Large intestine (tissue), 3 donors: Measurements from ENCODE around the gene CA7. TPM values are rescaled to one million over a fixed set of nuclear protein-coding genes. Genes with fewer than 3 reads are reported as not detected.

Source experiments
- DNase-seq, 2 donors: peaks; one replicate each; pipeline versions ENCODE4 v3.0.0 to v3.0.0-alpha.2; 2013
- H3K27ac ChIP-seq: one replicate; pipeline ENCODE4 v1.5.1; 2013; ENCODE audit warnings: low read length
- H3K27me3 ChIP-seq: 2 replicates; pipeline ENCODE4 v1.6.1; 2013; ENCODE audit warnings: low read length; ENCODE audit not compliant: control insufficient read depth, insufficient read depth
- H3K36me3 ChIP-seq: 2 replicates; pipeline ENCODE4 v1.6.1; 2013; ENCODE audit warnings: low read length; ENCODE audit not compliant: control insufficient read depth, insufficient read depth
- H3K4me1 ChIP-seq: one replicate; pipeline ENCODE4 v1.6.1; 2013; ENCODE audit warnings: low read length; ENCODE audit not compliant: control insufficient read depth, insufficient read depth
- H3K4me3 ChIP-seq: one replicate; pipeline ENCODE4 v1.5.1; 2013; ENCODE audit warnings: low read length
- H3K9me3 ChIP-seq: one replicate; pipeline ENCODE4 v1.6.1; 2013; ENCODE audit warnings: mild to moderate bottlenecking, low read depth, low read length, moderate library complexity; ENCODE audit not compliant: control insufficient read depth
- WGBS: methylation state at CpG from one replicate; pipeline ENCODE4 v1.1.5; 2013; ENCODE audit warnings: low lambda C conversion rate; ENCODE audit not compliant: insufficient coverage; 5-methylcytosine and 5-hydroxymethylcytosine counted together
- polyA plus RNA-seq: library from polyadenylated mRNA; unstranded; fragments of 120-200 nt; gene quantifications from one replicate; pipeline ENCODE4 v1.2.1, GENCODE V29; 2013

Gene CA7
- polyA plus RNA-seq, 1 donor: 12.1 TPM

DNA sequence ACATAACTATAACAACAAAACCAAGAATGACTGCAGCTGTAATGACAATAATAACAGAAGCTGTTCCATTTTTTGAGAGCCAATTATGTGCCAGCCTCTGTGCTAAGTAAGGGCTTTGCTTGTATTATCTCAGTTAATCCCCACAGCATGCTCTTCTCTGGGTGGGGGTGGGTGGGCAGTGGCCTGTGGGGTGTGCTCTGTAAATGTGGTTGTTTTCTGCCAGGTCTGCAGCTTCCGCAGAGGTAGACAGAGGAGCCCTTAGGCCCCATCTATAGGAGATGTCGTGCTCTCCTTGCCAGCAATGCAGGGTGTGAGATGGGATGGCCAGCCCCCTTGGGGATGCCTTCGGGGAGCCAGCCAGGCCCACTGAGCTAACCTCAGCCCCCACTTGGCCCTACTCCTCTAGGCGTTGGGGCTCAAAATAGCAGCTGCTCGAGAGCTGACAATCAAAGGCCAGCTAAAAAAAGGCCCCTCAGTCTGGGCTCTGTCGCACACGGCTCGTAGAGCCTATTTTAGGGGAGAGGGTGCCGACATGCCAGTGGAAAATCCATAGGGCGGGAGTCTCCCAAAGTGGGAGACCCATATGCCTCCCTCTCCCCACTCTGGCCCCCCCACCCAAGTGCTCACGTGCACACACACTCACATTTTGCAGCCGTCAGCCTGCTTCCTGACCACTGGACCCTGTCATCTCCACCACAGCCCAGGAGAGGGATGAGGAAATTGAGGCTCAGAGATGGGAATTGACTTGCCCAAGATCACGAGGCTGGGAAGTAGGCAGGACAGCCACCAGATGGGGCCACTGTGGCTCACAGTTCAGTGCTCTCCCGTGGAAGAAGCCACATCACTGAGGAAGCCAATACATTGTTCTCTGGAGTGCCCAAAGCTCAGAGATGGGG lies 58.7 kb downstream of the CA7 start:
- H3K27me3 ChIP-seq: no peaks in the 10 kb centered on the region
- no peak for DNase-seq
- no peaks in the 10 kb centered on the region for H3K36me3 ChIP-seq
- H3K27ac ChIP-seq: no peak overlapping the region
- no CpG with 5 or more reads among the region's 14 CpGs for WGBS
- no peaks in the 10 kb centered on the region for H3K9me3 ChIP-seq
- H3K4me3 ChIP-seq: no peak overlapping the region
- peaks cover 71% of the 10 kb centered on the region for H3K4me1 ChIP-seq

Other genes with a start within 250 kb of the CA7 start
- 26.2 TPM for gene CMTM3, start 239.7 kb upstream of the CA7 start, polyA plus RNA-seq
- gene CMTM4, start 147.7 kb upstream of the CA7 start, polyA plus RNA-seq: 52.1 TPM
- gene DYNC1LI2, start 92.8 kb upstream of the CA7 start, polyA plus RNA-seq: 107 TPM
- gene TERB1, start 42.8 kb upstream of the CA7 start, polyA plus RNA-seq: 0.09 TPM
- 67.6 TPM for gene NAE1, start 13.4 kb upstream of the CA7 start, polyA plus RNA-seq
- gene PDP2, start 36.1 kb downstream of the CA7 start, polyA plus RNA-seq: 9.6 TPM
- 7.9 TPM for gene CDH16, start 74.5 kb downstream of the CA7 start, polyA plus RNA-seq
- 2.0 TPM for gene RRAD, start 81.1 kb downstream of the CA7 start, polyA plus RNA-seq
- 82.1 TPM for gene CIAO2B, start 90.0 kb downstream of the CA7 start, polyA plus RNA-seq
- gene CES2, start 91.1 kb downstream of the CA7 start, polyA plus RNA-seq: 181 TPM
- 16.0 TPM for gene CES3, start 116.9 kb downstream of the CA7 start, polyA plus RNA-seq
- 23.5 TPM for gene CES4A, start 144.2 kb downstream of the CA7 start, polyA plus RNA-seq
- gene CBFB, start 184.7 kb downstream of the CA7 start, polyA plus RNA-seq: 25.1 TPM